Sigmoid colon (tissue), 7 donors: Measurements from ENCODE around the gene SLC6A5. TPM values are rescaled to one million over a fixed set of nuclear protein-coding genes. Genes with fewer than 3 reads are reported as not detected.

Source experiments
- DNase-seq: peaks from one replicate; pipeline ENCODE4 v3.0.0-alpha.2; 2019
- H3K27ac ChIP-seq, 4 donors: fragments of 200-600 bp; sonication (generic); one replicate each; pipeline ENCODE4 v1.5.1; 2016 to 2019; ENCODE audit warnings: mild to moderate bottlenecking in 1 of 4
- H3K27me3 ChIP-seq, 3 donors: fragments of 200-600 bp; sonication (generic); one replicate each; pipeline ENCODE4 v1.5.1; 2019; ENCODE audit warnings: mild to moderate bottlenecking in 1 of 3
- H3K36me3 ChIP-seq, 4 donors: fragments of 200-600 bp; sonication (generic); one replicate each; pipeline ENCODE4 v1.5.1; 2016 to 2019
- H3K4me1 ChIP-seq, 4 donors: fragments of 200-600 bp; sonication (generic); one replicate each; pipeline ENCODE4 v1.5.1; 2017 to 2019
- H3K4me3 ChIP-seq, 4 donors: fragments of 200-600 bp; sonication (generic); one replicate each; pipeline ENCODE4 v1.5.1; 2017 to 2019; ENCODE audit warnings: mild to moderate bottlenecking in 2 of 4, moderate library complexity in 1 of 4
- H3K9me3 ChIP-seq, 4 donors: fragments of 200-600 bp in 3 of 4; sonication (generic) in 3 of 4; one replicate each; pipeline versions ENCODE4 v1.5.1 to v1.6.1; 2013 to 2019
- EP300 ChIP-seq, 4 donors: sonication (generic); formaldehyde crosslinking; IDR thresholded peaks; one replicate each; pipeline ENCODE4 v1.6.1; 2017; ENCODE audit warnings: antibody characterized with exemption in 4 of 4
- POLR2A ChIP-seq, 2 donors: fragments of 450-650 bp; IDR thresholded peaks; one replicate each; pipeline ENCODE4 v1.6.1; 2016; ENCODE audit warnings: antibody characterized with exemption in 2 of 2, mild to moderate bottlenecking in 2 of 2, moderate library complexity in 2 of 2
- POLR2AphosphoS5 ChIP-seq, 4 donors: sonication (generic); formaldehyde crosslinking; IDR thresholded peaks; one replicate each; pipeline ENCODE4 v1.6.1; 2017; ENCODE audit warnings: antibody characterized with exemption in 4 of 4
- WGBS, 2 donors: extraction: QIAGEN DNeasy Blood & Tissue Kit; methylation state at CpG; one replicate each; pipeline ENCODE4 v1.1.7; 2013; 5-methylcytosine and 5-hydroxymethylcytosine counted together
- intact Hi-C: fragments of 100-400 bp; cut with DNase I; formaldehyde crosslinking; loops from one replicate; pipeline ENCODE4 v1.15.1; 2023
- polyA plus RNA-seq, 3 donors: library from polyadenylated mRNA; stranded (reverse); fragments of 200-250 nt; gene quantifications; one replicate each; pipeline ENCODE4 v1.2.3, GENCODE V29; 2013
- total RNA-seq, 4 donors: library from RNA; depleted of rRNA; stranded (reverse); fragments of >200 nt; gene quantifications; one replicate each; pipeline ENCODE4 v1.1.0, GENCODE V29; 2016
- TF ChIP-seq, protein P1 (sequence below), 4 experiments: fragments of 450-650 bp in 3 of 4; fragments of 200-600 bp in 1 of 4; IDR thresholded peaks; one replicate each; pipeline ENCODE4 v1.5.1; 2016 to 2019; ENCODE audit warnings: antibody characterized with exemption in 4 of 4, mild to moderate bottlenecking in 3 of 4, moderate library complexity in 2 of 4
- donor health status: healthy with polysubstance abuse.
- donor health status: Bipolar disorder and iron deficiency.
- donor health status: healthy.

Gene SLC6A5
- total and polyA plus RNA-seq, 7 donors: under 0.01 TPM; not detected in 6

DNA sequence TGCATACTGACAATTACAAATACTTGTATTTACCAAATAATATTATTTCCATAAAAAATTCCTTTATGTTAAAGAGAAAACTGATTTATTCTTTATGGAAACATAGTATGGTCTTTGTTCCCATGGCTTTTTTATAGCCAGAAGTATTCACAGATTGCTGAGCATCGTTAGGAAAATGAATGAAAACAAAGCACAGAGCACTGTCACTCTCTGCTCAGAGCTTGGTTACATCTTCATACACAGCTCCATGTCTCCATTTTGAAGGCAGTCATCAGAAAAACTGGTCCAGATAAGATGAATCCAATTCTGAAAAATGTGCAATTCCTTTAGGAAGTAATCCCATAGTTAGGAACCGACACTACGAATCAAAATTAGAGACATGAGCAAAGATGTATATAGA is 9.0 kb upstream of the SLC6A5 start:
- no peaks in the 10 kb centered on the region for H3K4me1 ChIP-seq
- intact Hi-C loops: no loop called here
- 79 to 88% methylated on average over 3 of the region's 3 CpGs for WGBS, 2 donors
- no peaks in the 10 kb centered on the region for H3K9me3 ChIP-seq
- no peak for DNase-seq
- peaks cover 0 to 29% (median 0%) of the 10 kb centered on the region in 3 donors for H3K27me3 ChIP-seq
- H3K36me3 ChIP-seq: no peaks in the 10 kb centered on the region
- H3K27ac ChIP-seq: no peak overlapping the region
- no peak overlapping the region for H3K4me3 ChIP-seq
- TF ChIP-seq, protein P1, sequence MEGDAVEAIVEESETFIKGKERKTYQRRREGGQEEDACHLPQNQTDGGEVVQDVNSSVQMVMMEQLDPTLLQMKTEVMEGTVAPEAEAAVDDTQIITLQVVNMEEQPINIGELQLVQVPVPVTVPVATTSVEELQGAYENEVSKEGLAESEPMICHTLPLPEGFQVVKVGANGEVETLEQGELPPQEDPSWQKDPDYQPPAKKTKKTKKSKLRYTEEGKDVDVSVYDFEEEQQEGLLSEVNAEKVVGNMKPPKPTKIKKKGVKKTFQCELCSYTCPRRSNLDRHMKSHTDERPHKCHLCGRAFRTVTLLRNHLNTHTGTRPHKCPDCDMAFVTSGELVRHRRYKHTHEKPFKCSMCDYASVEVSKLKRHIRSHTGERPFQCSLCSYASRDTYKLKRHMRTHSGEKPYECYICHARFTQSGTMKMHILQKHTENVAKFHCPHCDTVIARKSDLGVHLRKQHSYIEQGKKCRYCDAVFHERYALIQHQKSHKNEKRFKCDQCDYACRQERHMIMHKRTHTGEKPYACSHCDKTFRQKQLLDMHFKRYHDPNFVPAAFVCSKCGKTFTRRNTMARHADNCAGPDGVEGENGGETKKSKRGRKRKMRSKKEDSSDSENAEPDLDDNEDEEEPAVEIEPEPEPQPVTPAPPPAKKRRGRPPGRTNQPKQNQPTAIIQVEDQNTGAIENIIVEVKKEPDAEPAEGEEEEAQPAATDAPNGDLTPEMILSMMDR (IDR thresholded peaks at IDR 0.05): no peak
- TF ChIP-seq POLR2A (IDR thresholded peaks at IDR 0.05) (no peak), EP300 (IDR thresholded peaks at IDR 0.05) (no peak), POLR2AphosphoS5 (IDR thresholded peaks at IDR 0.05) (no peak)

DNA sequence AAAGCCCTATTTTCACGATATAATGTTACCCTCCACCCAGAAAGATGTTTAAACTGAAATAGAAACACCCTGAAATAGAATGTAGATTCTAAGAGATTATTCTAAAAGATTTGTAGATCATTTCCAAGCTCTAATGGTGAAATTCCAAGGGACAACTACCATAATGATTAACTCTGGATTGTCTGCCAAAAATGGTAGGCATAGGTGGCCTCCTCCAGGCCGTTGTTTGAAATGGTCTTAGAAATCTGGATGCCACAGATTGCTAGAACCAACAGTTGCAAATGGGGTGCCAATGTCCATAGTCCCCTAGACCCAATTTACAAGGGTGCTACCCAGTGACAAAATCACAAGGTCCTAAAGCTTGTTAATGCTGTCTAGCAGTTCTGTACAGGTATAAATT is 6.7 kb upstream of the SLC6A5 start:
- peaks cover 11 to 53% (median 20%) of the 10 kb centered on the region in 3 donors for H3K27me3 ChIP-seq
- TF ChIP-seq POLR2AphosphoS5 (IDR thresholded peaks at IDR 0.05) (no peak), POLR2A (IDR thresholded peaks at IDR 0.05) (no peak), EP300 (IDR thresholded peaks at IDR 0.05) (no peak)
- TF ChIP-seq, protein P1 (IDR thresholded peaks at IDR 0.05): no peak
- H3K4me3 ChIP-seq: no peak overlapping the region
- H3K27ac ChIP-seq: no peak overlapping the region
- no peak for DNase-seq
- H3K36me3 ChIP-seq: no peaks in the 10 kb centered on the region
- 40 to 56% methylated on average over 2 of the region's 2 CpGs for WGBS, 2 donors
- H3K4me1 ChIP-seq: peaks cover 0 to 12% (median 8%) of the 10 kb centered on the region in 4 donors
- H3K9me3 ChIP-seq: no peaks in the 10 kb centered on the region
- intact Hi-C loops: no loop called here

DNA sequence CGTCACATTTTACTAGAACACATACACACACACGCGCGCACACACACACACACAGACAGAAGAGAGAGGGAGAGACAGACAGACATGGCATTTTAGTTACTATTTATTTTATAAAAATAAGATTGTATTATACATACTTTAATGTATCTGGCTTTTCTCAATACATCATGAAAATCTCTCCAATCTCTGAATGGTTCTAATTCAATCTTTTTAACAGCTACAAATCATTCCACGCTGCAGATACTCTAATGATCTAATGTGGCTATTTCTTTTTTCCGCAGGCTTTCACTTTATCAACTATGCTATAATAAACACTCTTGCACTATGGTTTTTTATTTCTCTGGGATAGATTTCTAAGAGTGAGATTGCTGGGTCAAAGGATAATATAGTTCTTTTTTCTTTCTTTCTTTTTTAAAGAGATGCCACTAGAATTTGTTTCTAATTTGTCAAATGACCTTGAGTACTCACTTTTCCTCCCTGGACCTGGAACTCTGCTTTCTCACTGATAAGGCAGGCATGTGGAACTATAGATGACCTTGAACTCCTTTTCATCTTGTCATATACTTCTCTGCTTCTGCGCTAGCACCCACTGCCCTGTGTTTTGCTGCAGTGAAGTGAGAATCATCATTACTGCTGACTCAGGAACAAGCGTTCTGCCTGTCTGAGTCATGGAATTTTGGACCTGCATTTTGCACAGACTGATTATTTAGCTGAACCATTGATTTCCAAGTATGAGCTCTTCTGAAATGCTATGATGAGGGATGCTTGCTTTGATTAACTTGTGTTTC is 4.9 kb upstream of the SLC6A5 start:
- TF ChIP-seq POLR2AphosphoS5 (IDR thresholded peaks at IDR 0.05) (no peak), EP300 (IDR thresholded peaks at IDR 0.05) (no peak), POLR2A (IDR thresholded peaks at IDR 0.05) (no peak)
- TF ChIP-seq, protein P1 (IDR thresholded peaks at IDR 0.05): no peak
- H3K27ac ChIP-seq: no peak overlapping the region
- peaks cover 0 to 12% (median 8%) of the 10 kb centered on the region in 4 donors for H3K4me1 ChIP-seq
- no peaks in the 10 kb centered on the region for H3K9me3 ChIP-seq
- H3K4me3 ChIP-seq: no peak overlapping the region
- H3K27me3 ChIP-seq: peaks cover 20 to 65% (median 37%) of the 10 kb centered on the region in 3 donors
- DNase-seq: no peak
- no peaks in the 10 kb centered on the region for H3K36me3 ChIP-seq
- intact Hi-C loops: no loop called here
- 81 to 88% methylated on average over 8 of the region's 8 CpGs for WGBS, 2 donors

DNA sequence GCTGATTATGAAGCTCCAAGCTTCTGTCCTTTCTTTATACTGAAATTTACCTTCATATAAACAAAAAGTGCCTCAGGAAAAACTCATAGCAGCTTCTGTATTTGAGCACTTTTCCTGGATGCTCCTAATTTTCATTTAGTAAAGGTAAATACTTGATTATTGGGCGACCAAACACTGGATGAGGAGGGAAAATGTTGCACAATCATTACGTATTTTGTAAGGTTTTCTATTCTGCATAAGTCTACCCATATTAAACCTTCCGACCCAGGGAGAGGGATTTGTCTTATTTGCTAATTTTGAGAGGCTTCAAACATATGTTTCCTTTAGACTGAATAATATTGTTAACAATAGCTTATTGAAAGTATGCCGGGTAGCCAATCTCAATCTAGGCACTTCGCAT is 4.3 kb upstream of the SLC6A5 start:
- 87 to 88% methylated on average over 5 of the region's 5 CpGs for WGBS, 2 donors

More for the DNA sequence above, 4.3 kb upstream of the SLC6A5 start:
- Histone ChIP-seq H3K4me1 (peaks cover 0 to 12% (median 8%) of the 10 kb centered on the region in 4 donors), H3K36me3 (no peaks in the 10 kb centered on the region), H3K9me3 (no peaks in the 10 kb centered on the region), H3K27me3 (peaks cover 20 to 65% (median 43%) of the 10 kb centered on the region in 3 donors), H3K4me3 (no peak overlapping the region), H3K27ac (no peak overlapping the region)
- intact Hi-C loops: no loop called here
- TF ChIP-seq, protein P1 (IDR thresholded peaks at IDR 0.05): no peak
- no peak for DNase-seq
